ENCODE measurements around the gene RUNX2.

The RUNX2 gene

GRCh38 chr6:45344900-45345299 is 16.8 kb downstream of the RUNX2 start:
- Histone ChIP-seq H3K27me3 (no peaks in the 10 kb centered on the region), H3K4me3 (no peak overlapping the region), H3K4me2 (no peak overlapping the region), H4K20me1 (no peaks in the 10 kb centered on the region), H3K9me3 (no peaks in the 10 kb centered on the region), H3K4me1 (no peaks in the 10 kb centered on the region), H3K27ac (no peak overlapping the region), H3K36me3 (no peaks in the 10 kb centered on the region), H3K9ac (no peak overlapping the region)
- no peak for TF ChIP-seq Cebpa-rat (IDR thresholded peaks at IDR 0.05)

- no peak for TF ChIP-seq Cebpa-rat (IDR thresholded peaks at IDR 0.05)
- Histone ChIP-seq H3K4me2 (no peak overlapping the region), H3K36me3 (no peaks in the 10 kb centered on the region), H3K27me3 (no peaks in the 10 kb centered on the region), H3K9ac (no peak overlapping the region), H3K4me3 (no peak overlapping the region), H3K27ac (no peak overlapping the region), H3K4me1 (no peaks in the 10 kb centered on the region), H4K20me1 (no peaks in the 10 kb centered on the region), H3K9me3 (no peaks in the 10 kb centered on the region)
Observed at GRCh38 chr6:45350186-45350710, 22.1 kb downstream of the RUNX2 start.

GRCh38 chr6:45351076-45351475 is 22.9 kb downstream of the RUNX2 start:
- no peaks in the 10 kb centered on the region for H4K20me1 ChIP-seq
- H3K4me3 ChIP-seq, result no peak overlapping the region
- no peaks in the 10 kb centered on the region for H3K27me3 ChIP-seq
- no peak overlapping the region for H3K27ac ChIP-seq
- H3K9me3 ChIP-seq, result no peaks in the 10 kb centered on the region
- H3K4me1 ChIP-seq, result no peaks in the 10 kb centered on the region
- no peaks in the 10 kb centered on the region for H3K36me3 ChIP-seq
- no peak for TF ChIP-seq Cebpa-rat (IDR thresholded peaks at IDR 0.05)
- H3K9ac ChIP-seq, result no peak overlapping the region
- no peak overlapping the region for H3K4me2 ChIP-seq

GRCh38 chr6:45351667-45352066 is 23.5 kb downstream of the RUNX2 start:
- Histone ChIP-seq H4K20me1 (no peaks in the 10 kb centered on the region), H3K4me2 (no peak overlapping the region), H3K36me3 (no peaks in the 10 kb centered on the region), H3K4me1 (no peaks in the 10 kb centered on the region), H3K9me3 (no peaks in the 10 kb centered on the region), H3K27ac (no peak overlapping the region), H3K4me3 (no peak overlapping the region), H3K9ac (no peak overlapping the region), H3K27me3 (no peaks in the 10 kb centered on the region)
- no peak for TF ChIP-seq Cebpa-rat (IDR thresholded peaks at IDR 0.05)

- Histone ChIP-seq H3K9me3 (no peaks in the 10 kb centered on the region), H3K9ac (no peak overlapping the region), H4K20me1 (no peaks in the 10 kb centered on the region), H3K4me3 (no peak overlapping the region), H3K36me3 (no peaks in the 10 kb centered on the region), H3K27ac (no peak overlapping the region), H3K27me3 (no peaks in the 10 kb centered on the region), H3K4me2 (no peak overlapping the region), H3K4me1 (no peaks in the 10 kb centered on the region)
- TF ChIP-seq Cebpa-rat (IDR thresholded peaks at IDR 0.05), result no peak
Observed at GRCh38 chr6:45353654-45354053, 25.5 kb downstream of the RUNX2 start.

GRCh38 chr6:45364466-45364865 is 36.3 kb downstream of the RUNX2 start:
- TF ChIP-seq Cebpa-rat (IDR thresholded peaks at IDR 0.05), result no peak
- Histone ChIP-seq H3K27me3 (no peaks in the 10 kb centered on the region), H3K4me2 (no peak overlapping the region), H4K20me1 (no peaks in the 10 kb centered on the region), H3K27ac (no peak overlapping the region), H3K9ac (no peak overlapping the region), H3K36me3 (no peaks in the 10 kb centered on the region), H3K9me3 (no peaks in the 10 kb centered on the region), H3K4me3 (no peak overlapping the region), H3K4me1 (no peaks in the 10 kb centered on the region)

GRCh38 chr6:45365036-45365435 is 36.9 kb downstream of the RUNX2 start:
- Histone ChIP-seq H3K27me3 (no peaks in the 10 kb centered on the region), H3K9me3 (no peaks in the 10 kb centered on the region), H3K27ac (no peak overlapping the region), H3K9ac (no peak overlapping the region), H4K20me1 (no peaks in the 10 kb centered on the region), H3K4me3 (no peak overlapping the region), H3K36me3 (no peaks in the 10 kb centered on the region), H3K4me1 (no peaks in the 10 kb centered on the region), H3K4me2 (no peak overlapping the region)
- no peak for TF ChIP-seq Cebpa-rat (IDR thresholded peaks at IDR 0.05)

GRCh38 chr6:45366534-45366933 is 38.4 kb downstream of the RUNX2 start:
- H3K36me3 ChIP-seq, result no peaks in the 10 kb centered on the region
- no peak for TF ChIP-seq Cebpa-rat (IDR thresholded peaks at IDR 0.05)
- H3K9me3 ChIP-seq, result no peaks in the 10 kb centered on the region
- H4K20me1 ChIP-seq, result no peaks in the 10 kb centered on the region
- H3K9ac ChIP-seq, result no peak overlapping the region
- no peaks in the 10 kb centered on the region for H3K27me3 ChIP-seq
- H3K4me3 ChIP-seq, result no peak overlapping the region
- H3K4me1 ChIP-seq, result no peaks in the 10 kb centered on the region
- no peak overlapping the region for H3K4me2 ChIP-seq
- no peak overlapping the region for H3K27ac ChIP-seq

GRCh38 chr6:45367999-45368398 is 39.9 kb downstream of the RUNX2 start:
- H3K4me2 ChIP-seq, result no peak overlapping the region
- H3K4me1 ChIP-seq, result no peaks in the 10 kb centered on the region
- H4K20me1 ChIP-seq, result no peaks in the 10 kb centered on the region
- no peak overlapping the region for H3K4me3 ChIP-seq
- H3K36me3 ChIP-seq, result no peaks in the 10 kb centered on the region
- H3K9me3 ChIP-seq, result no peaks in the 10 kb centered on the region
- no peak overlapping the region for H3K27ac ChIP-seq
- no peak for TF ChIP-seq Cebpa-rat (IDR thresholded peaks at IDR 0.05)
- H3K27me3 ChIP-seq, result no peaks in the 10 kb centered on the region
- H3K9ac ChIP-seq, result no peak overlapping the region

- Histone ChIP-seq H3K36me3 (no peaks in the 10 kb centered on the region), H4K20me1 (no peaks in the 10 kb centered on the region), H3K27ac (no peak overlapping the region), H3K27me3 (no peaks in the 10 kb centered on the region), H3K9ac (no peak overlapping the region), H3K4me3 (no peak overlapping the region), H3K4me2 (no peak overlapping the region), H3K9me3 (no peaks in the 10 kb centered on the region), H3K4me1 (no peaks in the 10 kb centered on the region)
- no peak for TF ChIP-seq Cebpa-rat (IDR thresholded peaks at IDR 0.05)
Observed at GRCh38 chr6:45369870-45370269, 41.7 kb downstream of the RUNX2 start.

- Histone ChIP-seq H3K4me2 (no peak overlapping the region), H3K36me3 (no peaks in the 10 kb centered on the region)
Observed at GRCh38 chr6:45371924-45372573, 43.9 kb downstream of the RUNX2 start.

More at GRCh38 chr6:45371924-45372573, 43.9 kb downstream of the RUNX2 start:
- peaks cover 9% of the 10 kb centered on the region for H3K4me1 ChIP-seq
- no peaks in the 10 kb centered on the region for H3K9me3 ChIP-seq
- H3K9ac ChIP-seq, result no peak overlapping the region
- no peak for TF ChIP-seq Cebpa-rat (IDR thresholded peaks at IDR 0.05)
- no peak overlapping the region for H3K4me3 ChIP-seq
- H3K27ac ChIP-seq, result no peak overlapping the region
- H3K27me3 ChIP-seq, result no peaks in the 10 kb centered on the region
- H4K20me1 ChIP-seq, result no peaks in the 10 kb centered on the region

Data from BLaER1 (cell line).